CD14-positive monocyte (primary cell): ENCODE measurements around the gene SLC27A4. TPM values are rescaled to one million over a fixed set of nuclear protein-coding genes. Genes with fewer than 3 reads are reported as not detected.

Experiments
- DNase-seq, 3 donors: peaks; one replicate each; pipeline ENCODE4 v3.0.0-alpha.2; 2011 to 2022
- H2AFZ ChIP-seq: 2 replicates; pipeline ENCODE4 v1.6.0; 2012; ENCODE audit warnings: mild to moderate bottlenecking, low read depth, low read length, inconsistent platforms; ENCODE audit not compliant: insufficient read depth, poor library complexity, severe bottlenecking
- H3K27ac ChIP-seq, 2 donors: 1 replicate in 1 of 2; 2 replicates in 1 of 2; pipeline ENCODE4 v1.5.1; 2012 to 2013; ENCODE audit warnings: low read length in 2 of 2, control low read depth in 1 of 2, inconsistent platforms in 1 of 2, low read depth in 1 of 2, mild to moderate bottlenecking in 1 of 2
- H3K27me3 ChIP-seq, 2 donors: one replicate each; pipeline versions ENCODE4 v1.6.0 to v1.6.1; 2011 to 2013; ENCODE audit warnings: low read length in 2 of 2; ENCODE audit not compliant: control insufficient read depth in 2 of 2, insufficient read depth in 2 of 2
- H3K36me3 ChIP-seq, 2 donors: replicated peaks in 1 of 2; 1 replicate in 1 of 2; 2 replicates in 1 of 2; pipeline versions ENCODE4 v1.5.1 to v1.6.1; 2012 to 2013; ENCODE audit warnings: low read length in 2 of 2, control low read depth in 1 of 2, inconsistent platforms in 1 of 2, mild to moderate bottlenecking in 1 of 2; ENCODE audit not compliant: insufficient read depth in 2 of 2, control insufficient read depth in 1 of 2
- H3K4me1 ChIP-seq, 2 donors: 1 replicate in 1 of 2; 2 replicates in 1 of 2; pipeline versions ENCODE4 v1.5.1 to v1.6.1; 2012 to 2013; ENCODE audit warnings: low read length in 2 of 2, control low read depth in 1 of 2, inconsistent platforms in 1 of 2, mild to moderate bottlenecking in 1 of 2, moderate library complexity in 1 of 2; ENCODE audit not compliant: insufficient read depth in 2 of 2, control insufficient read depth in 1 of 2
- H3K4me2 ChIP-seq: replicated peaks from 2 replicates; pipeline ENCODE3; 2012; ENCODE audit warnings: low read length, moderate library complexity, mild to moderate bottlenecking; ENCODE audit not compliant: poor library complexity, severe bottlenecking; ENCODE audit errors: extremely low read depth
- H3K4me3 ChIP-seq, 3 experiments: fragments of 200-600 bp in 1 of 3; sonication (generic) in 1 of 3; replicated peaks in 1 of 3; 1 replicate in 2 of 3; 2 replicates in 1 of 3; pipeline ENCODE4 v1.5.1; 2011 to 2013; ENCODE audit warnings: low read length in 3 of 3, mild to moderate bottlenecking in 3 of 3, control low read depth in 2 of 3, low read depth in 2 of 3, inconsistent platforms in 1 of 3, moderate library complexity in 1 of 3
- H3K79me2 ChIP-seq: 2 replicates; pipeline ENCODE4 v1.6.0; 2012; ENCODE audit warnings: mild to moderate bottlenecking, control low read depth, inconsistent platforms, low read length, moderate library complexity; ENCODE audit not compliant: insufficient read depth
- H3K9ac ChIP-seq: 2 replicates; pipeline ENCODE4 v1.6.0; 2017; ENCODE audit warnings: low read length, mild to moderate bottlenecking; ENCODE audit not compliant: insufficient read depth, poor library complexity, severe bottlenecking
- H3K9me3 ChIP-seq, 2 donors: replicated peaks in 1 of 2; 1 replicate in 1 of 2; 2 replicates in 1 of 2; pipeline versions ENCODE4 v1.5.1 to v1.6.1; 2012 to 2013; ENCODE audit warnings: low read length in 2 of 2, control low read depth in 1 of 2; ENCODE audit not compliant: control insufficient read depth in 1 of 2, insufficient read depth in 1 of 2
- H4K20me1 ChIP-seq: 2 replicates; pipeline ENCODE4 v1.6.0; 2012; ENCODE audit warnings: mild to moderate bottlenecking, low read length, control low read depth, moderate library complexity; ENCODE audit not compliant: insufficient read depth
- H3K27ac Mint-ChIP-seq, 7 donors: one replicate each; pipeline ENCODE4 v1.8.0; 2020; ENCODE audit warnings: mild to moderate bottlenecking in 7 of 7, mixed read lengths in 7 of 7, moderate library complexity in 6 of 7, inconsistent platforms in 2 of 7
- H3K27me3 Mint-ChIP-seq, 3 donors: one replicate each; pipeline ENCODE4 v1.8.0; 2021 to 2022; ENCODE audit warnings: low read depth in 3 of 3, mild to moderate bottlenecking in 3 of 3, mixed read lengths in 3 of 3, moderate library complexity in 3 of 3, inconsistent platforms in 1 of 3
- H3K36me3 Mint-ChIP-seq, 2 donors: one replicate each; pipeline ENCODE4 v1.8.0; 2020; ENCODE audit warnings: mixed read lengths in 2 of 2, inconsistent platforms in 1 of 2, mild to moderate bottlenecking in 1 of 2
- H3K4me1 Mint-ChIP-seq: one replicate; pipeline ENCODE4 v1.8.0; 2020; ENCODE audit warnings: mild to moderate bottlenecking, mixed read lengths
- H3K4me3 Mint-ChIP-seq, 2 donors: one replicate each; pipeline ENCODE4 v1.8.0; 2020; ENCODE audit warnings: mild to moderate bottlenecking in 2 of 2, mixed read lengths in 2 of 2, moderate library complexity in 1 of 2
- H3K9me3 Mint-ChIP-seq, 7 donors: one replicate each; pipeline ENCODE4 v1.8.0; 2020 to 2022; ENCODE audit warnings: mixed read lengths in 7 of 7, mild to moderate bottlenecking in 6 of 7, moderate library complexity in 6 of 7, inconsistent platforms in 2 of 7
- WGBS: methylation state at CpG from one replicate; pipeline ENCODE4 v1.1.5; 2013; ENCODE audit warnings: missing lambda C conversion rate; ENCODE audit not compliant: insufficient coverage; 5-methylcytosine and 5-hydroxymethylcytosine counted together
- intact Hi-C, 2 donors: fragments of 100-400 bp; cut with micrococcal nuclease; formaldehyde crosslinking; loops; one replicate each; pipeline versions ENCODE4 v1.15.0 to v1.15.1; 2023
- polyA plus RNA-seq, 3 donors: library from polyadenylated mRNA; depleted of rRNA in 1 of 3; unstranded in 2 of 3; stranded (reverse) in 1 of 3; fragments of 300-500 nt in 2 of 3; fragments of >200 nt in 1 of 3; fragmentation: Illumina TruSeq in 2 of 3; gene quantifications; 1 replicate in 2 of 3; 2 replicates in 1 of 3; pipeline ENCODE4 v1.2.3, GENCODE V29; 2012 to 2021
- TF ChIP-seq, protein P1 (sequence below): fragments of 200-600 bp; IDR thresholded peaks from one replicate; pipeline ENCODE4 v1.8.0; 2022; ENCODE audit warnings: antibody characterized with exemption, mild to moderate bottlenecking

The SLC27A4 gene
- polyA plus RNA-seq, 3 donors = 6.8 to 8.9 (median 6.8) TPM

DNA sequence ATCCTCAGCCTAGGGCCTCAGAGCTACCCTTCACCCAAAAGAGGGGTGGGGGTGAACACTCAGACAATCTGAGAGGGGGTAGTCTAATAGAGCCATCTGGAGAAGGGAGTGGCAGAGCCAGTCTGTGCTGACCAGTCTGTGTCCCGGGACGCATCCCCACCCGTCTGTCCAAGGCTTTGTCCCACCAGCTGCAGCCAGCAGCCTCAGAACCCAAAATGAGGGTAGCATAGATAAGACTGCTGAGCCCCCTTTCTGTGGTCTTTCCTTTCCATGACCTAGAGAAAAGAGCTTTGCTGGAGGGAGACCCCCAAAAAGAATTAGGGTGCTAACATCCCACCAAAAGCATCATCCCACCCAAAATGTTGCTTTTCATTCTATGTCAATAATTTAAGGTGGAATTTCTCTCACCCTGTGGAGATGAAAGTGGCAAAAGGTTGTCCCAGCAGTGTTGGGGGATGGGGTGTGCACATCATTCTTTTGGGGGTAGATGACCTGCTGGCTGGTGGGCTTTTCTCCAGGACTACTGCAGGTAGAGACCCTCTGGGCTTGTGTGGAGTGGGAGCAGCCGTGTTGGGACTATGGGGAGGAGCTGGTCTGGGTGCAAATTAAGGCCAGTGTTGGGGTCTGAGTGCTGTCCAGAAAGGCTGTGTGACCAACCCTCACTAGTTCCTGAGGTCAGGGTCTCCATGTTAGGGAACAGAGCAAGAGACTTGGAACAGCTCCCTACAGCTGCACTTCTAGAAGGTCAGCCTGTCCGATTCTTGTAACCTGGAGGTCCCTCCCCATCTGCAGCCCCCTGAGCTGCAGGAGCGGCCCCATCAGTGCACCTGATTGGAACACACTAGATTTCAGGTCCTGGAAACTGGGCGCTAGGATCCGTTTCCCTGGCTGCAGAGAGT is 50.7 kb downstream of the SLC27A4 start:
- H3K9me3 Mint-ChIP-seq = peaks cover 0 to 9% (median 6%) of the 10 kb centered on the region in 7 donors
- Histone ChIP-seq H4K20me1 (no peaks in the 10 kb centered on the region), H3K36me3 (peaks cover 58 to 68% of the 10 kb centered on the region in 2 donors), H2AFZ (no peak overlapping the region), H3K27me3 (no peaks in the 10 kb centered on the region), H3K9me3 (no peaks in the 10 kb centered on the region), H3K4me2 (no peak overlapping the region), H3K4me1 (no peaks in the 10 kb centered on the region), H3K9ac (no peak overlapping the region), H3K27ac (no peak overlapping the region), H3K79me2 (no peaks in the 10 kb centered on the region), H3K4me3 (no peak overlapping the region)
- TF ChIP-seq, protein P1, sequence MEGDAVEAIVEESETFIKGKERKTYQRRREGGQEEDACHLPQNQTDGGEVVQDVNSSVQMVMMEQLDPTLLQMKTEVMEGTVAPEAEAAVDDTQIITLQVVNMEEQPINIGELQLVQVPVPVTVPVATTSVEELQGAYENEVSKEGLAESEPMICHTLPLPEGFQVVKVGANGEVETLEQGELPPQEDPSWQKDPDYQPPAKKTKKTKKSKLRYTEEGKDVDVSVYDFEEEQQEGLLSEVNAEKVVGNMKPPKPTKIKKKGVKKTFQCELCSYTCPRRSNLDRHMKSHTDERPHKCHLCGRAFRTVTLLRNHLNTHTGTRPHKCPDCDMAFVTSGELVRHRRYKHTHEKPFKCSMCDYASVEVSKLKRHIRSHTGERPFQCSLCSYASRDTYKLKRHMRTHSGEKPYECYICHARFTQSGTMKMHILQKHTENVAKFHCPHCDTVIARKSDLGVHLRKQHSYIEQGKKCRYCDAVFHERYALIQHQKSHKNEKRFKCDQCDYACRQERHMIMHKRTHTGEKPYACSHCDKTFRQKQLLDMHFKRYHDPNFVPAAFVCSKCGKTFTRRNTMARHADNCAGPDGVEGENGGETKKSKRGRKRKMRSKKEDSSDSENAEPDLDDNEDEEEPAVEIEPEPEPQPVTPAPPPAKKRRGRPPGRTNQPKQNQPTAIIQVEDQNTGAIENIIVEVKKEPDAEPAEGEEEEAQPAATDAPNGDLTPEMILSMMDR = no peak
- intact Hi-C loops = no loop called here
- no peaks in the 10 kb centered on the region for H3K4me1 Mint-ChIP-seq
- peak overlapping the region in 1 of 7 donors; percentile 30 for H3K27ac Mint-ChIP-seq
- 98% methylated on average over 5 of the region's 8 CpGs for WGBS
- DNase-seq = no peak
- no peak overlapping the region for H3K4me3 Mint-ChIP-seq
- H3K27me3 Mint-ChIP-seq = peaks cover 2 to 4% (median 3%) of the 10 kb centered on the region in 3 donors
- peaks cover 41 to 65% of the 10 kb centered on the region in 2 donors for H3K36me3 Mint-ChIP-seq

DNA sequence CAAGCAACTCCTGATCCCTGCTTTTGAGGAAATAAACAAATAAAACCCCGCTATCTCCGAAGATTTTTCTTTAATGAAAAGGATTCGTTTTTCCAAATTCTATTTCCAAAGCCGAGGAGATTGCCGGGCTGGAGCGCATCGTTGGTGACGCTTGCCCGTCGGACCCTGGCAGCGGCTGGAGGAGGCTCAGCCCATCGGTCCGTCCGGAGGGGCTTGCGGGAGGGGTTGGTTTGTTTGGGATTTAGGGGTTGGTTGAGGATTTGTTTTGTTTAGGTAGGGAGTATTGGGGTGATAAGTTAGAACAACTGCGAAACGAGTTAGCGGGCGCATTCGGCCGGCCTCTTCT is 51.6 kb downstream of the SLC27A4 start:
- H3K4me1 ChIP-seq = peaks cover 3% of the 10 kb centered on the region in 2 donors
- H3K9me3 Mint-ChIP-seq = peaks cover 0 to 9% (median 6%) of the 10 kb centered on the region in 7 donors
- WGBS = 96% methylated on average over 16 of the region's 21 CpGs

More for the DNA sequence above, 51.6 kb downstream of the SLC27A4 start:
- TF ChIP-seq, protein P1 = no peak
- no peak overlapping the region for H3K4me2 ChIP-seq
- H3K36me3 ChIP-seq = peaks cover 49 to 59% of the 10 kb centered on the region in 2 donors
- no peaks in the 10 kb centered on the region for H4K20me1 ChIP-seq
- H3K9ac ChIP-seq = no peak overlapping the region
- no peak overlapping the region for H3K4me3 ChIP-seq
- intact Hi-C loops = no loop called here
- H3K27ac Mint-ChIP-seq = no peak overlapping the region
- no peak overlapping the region for H3K27ac ChIP-seq
- H3K4me1 Mint-ChIP-seq = peaks cover 5% of the 10 kb centered on the region
- H3K4me3 Mint-ChIP-seq = no peak overlapping the region
- H3K27me3 ChIP-seq = no peaks in the 10 kb centered on the region
- no peak for DNase-seq
- H3K27me3 Mint-ChIP-seq = peaks cover 4 to 9% (median 6%) of the 10 kb centered on the region in 3 donors
- H3K79me2 ChIP-seq = no peaks in the 10 kb centered on the region
- H3K9me3 ChIP-seq = no peaks in the 10 kb centered on the region
- no peak overlapping the region for H2AFZ ChIP-seq
- H3K36me3 Mint-ChIP-seq = peaks cover 36 to 56% of the 10 kb centered on the region in 2 donors
